H1 (cell line): Measurements from ENCODE around the gene SPATA32. TPM values are rescaled to one million over a fixed set of nuclear protein-coding genes. Genes with fewer than 3 reads are reported as not detected.

ENCODE experiments used
- CTCF ChIA-PET: fragments of 300-600 bp; sonication (Branson Sonifier 250); formaldehyde crosslinking; loops from one replicate; lab custom pipeline; 2021; ENCODE audit not compliant: partially characterized antibody; lab: Charles Lee
- POLR2A ChIA-PET: fragments of 300-600 bp; sonication (Branson Sonifier 250); formaldehyde crosslinking; loops from one replicate; lab custom pipeline; 2021; ENCODE audit warnings: inconsistent platforms; ENCODE audit not compliant: partially characterized antibody; lab: Charles Lee
- DNase-seq, 2 experiments: peaks; one replicate each; pipeline versions ENCODE4 v3.0.0 to v3.0.0-alpha.2; 2010 to 2022; ENCODE audit warnings: low spot score in 2 of 2, low read depth in 1 of 2, mixed read lengths in 1 of 2
- FAIRE-seq: peaks from 2 replicates; lab custom pipeline; 2011; peaks lifted over from hg19 to GRCh38; lab: Jason Lieb, UNC
- H2AFZ ChIP-seq: 2 replicates; pipeline ENCODE4 v1.8.1; 2012; ENCODE audit warnings: low read length, inconsistent platforms
- H2AK5ac ChIP-seq: 2 replicates; pipeline ENCODE4 v1.6.1; 2013; ENCODE audit warnings: low read depth, low read length
- H2BK120ac ChIP-seq: replicated peaks from 2 replicates; pipeline ENCODE3; 2013; ENCODE audit warnings: low read depth, low read length, inconsistent platforms
- H2BK12ac ChIP-seq: 2 replicates; pipeline ENCODE4 v1.6.1; 2013; ENCODE audit warnings: low read depth, low read length
- H2BK15ac ChIP-seq: 2 replicates; pipeline ENCODE4 v1.6.1; 2013; ENCODE audit warnings: low read length
- H2BK20ac ChIP-seq: 2 replicates; pipeline ENCODE4 v1.6.1; 2013; ENCODE audit warnings: low read length
- H2BK5ac ChIP-seq: 2 replicates; pipeline ENCODE4 v1.6.1; 2013; ENCODE audit warnings: low read depth, low read length
- H3K14ac ChIP-seq: 2 replicates; pipeline ENCODE4 v1.6.1; 2013; ENCODE audit warnings: inconsistent platforms; ENCODE audit not compliant: insufficient read length
- H3K18ac ChIP-seq: 2 replicates; pipeline ENCODE4 v1.6.1; 2013; ENCODE audit warnings: low read length; ENCODE audit errors: extremely low read depth
- H3K23ac ChIP-seq: 2 replicates; pipeline ENCODE4 v1.6.1; 2013; ENCODE audit warnings: inconsistent platforms; ENCODE audit not compliant: insufficient read length
- H3K23me2 ChIP-seq: 2 replicates; pipeline ENCODE4 v1.6.1; 2013; ENCODE audit warnings: low read depth, low read length
- H3K27ac ChIP-seq: 2 replicates; pipeline ENCODE4 v1.6.1; 2011; ENCODE audit warnings: low read depth, low read length, inconsistent platforms
- H3K27me3 ChIP-seq, 4 experiments: replicated peaks in 1 of 4; 1 replicate in 1 of 4; 2 replicates in 3 of 4; pipeline versions ENCODE4 v1.6.1 to v1.8.1; 2011 to 2013; ENCODE audit warnings: low read length in 3 of 4, mild to moderate bottlenecking in 3 of 4, inconsistent platforms in 2 of 4, mixed read lengths in 2 of 4, moderate library complexity in 1 of 4; ENCODE audit not compliant: control insufficient read depth in 3 of 4, insufficient read depth in 3 of 4; ENCODE audit errors: extremely low read depth in 1 of 4
- H3K36me3 ChIP-seq, 4 experiments: 2 replicates each; pipeline versions ENCODE4 v1.6.1 to v1.8.1; 2011 to 2013; ENCODE audit warnings: mild to moderate bottlenecking in 4 of 4, low read length in 3 of 4, moderate library complexity in 2 of 4, control low read depth in 1 of 4, inconsistent platforms in 1 of 4; ENCODE audit not compliant: insufficient read depth in 4 of 4, control insufficient read depth in 2 of 4
- H3K4ac ChIP-seq: replicated peaks from 2 replicates; pipeline ENCODE3; 2013; ENCODE audit warnings: low read length, low read depth, mixed read lengths, inconsistent platforms; ENCODE audit not compliant: insufficient read length
- H3K4me1 ChIP-seq, 4 experiments: replicated peaks in 1 of 4; 1 replicate in 1 of 4; 2 replicates in 3 of 4; pipeline versions ENCODE4 v1.6.1 to v1.8.1; 2011 to 2013; ENCODE audit warnings: low read length in 3 of 4, inconsistent platforms in 2 of 4, mixed read lengths in 1 of 4; ENCODE audit not compliant: insufficient read depth in 4 of 4, control insufficient read depth in 3 of 4
- H3K4me2 ChIP-seq, 2 experiments: 2 replicates each; pipeline versions ENCODE4 v1.6.1 to v1.8.1; 2011 to 2013; ENCODE audit warnings: low read depth in 2 of 2, low read length in 2 of 2, control low read depth in 1 of 2, inconsistent platforms in 1 of 2, mild to moderate bottlenecking in 1 of 2; ENCODE audit not compliant: insufficient read depth in 1 of 2
- H3K4me3 ChIP-seq, 4 experiments: fragments of 200-600, 300-600 bp in 1 of 4; sonication (generic), shearing (Covaris generic), sonication (Bioruptor Twin) in 1 of 4; 2 replicates each; pipeline versions ENCODE4 v1.5.1 to v1.8.1; 2011 to 2016; ENCODE audit warnings: low read length in 4 of 4, low read depth in 3 of 4, control low read depth in 2 of 4, inconsistent platforms in 2 of 4, mild to moderate bottlenecking in 2 of 4, mixed read lengths in 1 of 4, moderate library complexity in 1 of 4; ENCODE audit not compliant: insufficient read depth in 2 of 4; ENCODE audit errors: extremely low read depth in 1 of 4
- H3K56ac ChIP-seq: replicated peaks from 2 replicates; pipeline ENCODE3; 2013; ENCODE audit warnings: low read depth, mild to moderate bottlenecking, mixed read lengths, low read length, inconsistent platforms; ENCODE audit not compliant: insufficient read length
- H3K79me1 ChIP-seq: 2 replicates; pipeline ENCODE4 v1.6.1; 2013; ENCODE audit warnings: low read depth, low read length, control low read depth
- H3K79me2 ChIP-seq, 2 experiments: 2 replicates each; pipeline versions ENCODE4 v1.6.1 to v1.8.1; 2012 to 2013; ENCODE audit warnings: low read length in 2 of 2, mild to moderate bottlenecking in 2 of 2, inconsistent platforms in 1 of 2; ENCODE audit not compliant: insufficient read depth in 2 of 2, control insufficient read depth in 1 of 2
- H3K9ac ChIP-seq, 4 experiments: replicated peaks in 1 of 4; 1 replicate in 1 of 4; 2 replicates in 3 of 4; pipeline versions ENCODE4 v1.6.1 to v1.8.1; 2011 to 2013; ENCODE audit warnings: low read depth in 3 of 4, low read length in 3 of 4, control low read depth in 2 of 4, mild to moderate bottlenecking in 2 of 4, moderate library complexity in 2 of 4, inconsistent platforms in 1 of 4; ENCODE audit errors: extremely low read depth in 1 of 4
- H3K9me3 ChIP-seq, 2 experiments: 2 replicates each; pipeline versions ENCODE4 v1.6.1 to v1.8.1; 2012 to 2013; ENCODE audit warnings: mild to moderate bottlenecking in 2 of 2, moderate library complexity in 2 of 2, control low read depth in 1 of 2, inconsistent platforms in 1 of 2, low read depth in 1 of 2, low read length in 1 of 2, mixed read lengths in 1 of 2; ENCODE audit not compliant: insufficient read depth in 2 of 2
- H4K20me1 ChIP-seq, 2 experiments: replicated peaks in 1 of 2; 2 replicates each; pipeline versions ENCODE3 to v1.8.1; 2011 to 2013; ENCODE audit warnings: inconsistent platforms in 2 of 2, low read length in 2 of 2, mild to moderate bottlenecking in 1 of 2; ENCODE audit not compliant: insufficient read depth in 2 of 2, control insufficient read depth in 1 of 2
- H4K5ac ChIP-seq: 2 replicates; pipeline ENCODE4 v1.6.1; 2013; ENCODE audit warnings: low read length, low read depth, mixed read lengths, inconsistent platforms; ENCODE audit not compliant: insufficient read length
- H4K8ac ChIP-seq: 2 replicates; pipeline ENCODE4 v1.8.0; 2013; ENCODE audit warnings: mild to moderate bottlenecking, moderate library complexity, low read length, inconsistent platforms; ENCODE audit not compliant: insufficient read depth; ENCODE audit errors: extremely low read depth
- H4K91ac ChIP-seq: replicated peaks from 2 replicates; pipeline ENCODE3; 2013; ENCODE audit warnings: low read length, mixed read lengths, inconsistent platforms; ENCODE audit not compliant: insufficient read length
- ASH2L ChIP-seq: fragments of 200-600, 300-600 bp; sonication (generic); IDR thresholded peaks from one replicate; pipeline ENCODE4 v1.7.1; 2017; ENCODE audit warnings: low read length
- ATF2 ChIP-seq: IDR thresholded peaks from 2 replicates; pipeline ENCODE4 v1.6.1; 2012; ENCODE audit warnings: low read length, inconsistent platforms
- CBX8 ChIP-seq: fragments of 300-800, 300-1000 bp; sonication (generic); IDR thresholded peaks from 2 replicates; pipeline ENCODE4 v1.7.1; 2016; ENCODE audit warnings: low read depth, low read length, borderline replicate concordance
- NANOG ChIP-seq: IDR thresholded peaks from 2 replicates; pipeline ENCODE4 v1.6.1; 2011; ENCODE audit warnings: low read length, low read depth, mild to moderate bottlenecking, inconsistent platforms; ENCODE audit not compliant: insufficient read depth, poor library complexity, severe bottlenecking
- RAD21 ChIP-seq, 2 experiments: IDR thresholded peaks in 1 of 2; conservative IDR thresholded peaks in 1 of 2; 2 replicates each; pipeline ENCODE4 v1.6.1; 2011; ENCODE audit warnings: low read depth in 2 of 2, low read length in 2 of 2, improper control_type of control experiment in 1 of 2, inconsistent platforms in 1 of 2, mild to moderate bottlenecking in 1 of 2, moderate library complexity in 1 of 2
- SRF ChIP-seq: IDR thresholded peaks from 2 replicates; pipeline ENCODE4 v1.6.1; 2011; ENCODE audit warnings: mild to moderate bottlenecking, low read depth, low read length, moderate library complexity
- TCF12 ChIP-seq: IDR thresholded peaks from 2 replicates; pipeline ENCODE4 v1.6.1; 2011; ENCODE audit warnings: low read depth, mild to moderate bottlenecking, low read length
- ZNF274 ChIP-seq: IDR thresholded peaks from 2 replicates; pipeline ENCODE4 v1.7.0; 2012; ENCODE audit warnings: low read length, borderline replicate concordance; ENCODE audit errors: extremely low read depth
- WGBS, 2 experiments: shearing (Covaris generic) in 1 of 2; methylation state at CpG; one replicate each; pipeline versions ENCODE4 v1.1.6 to v1.1.7; 2013 to 2015; ENCODE audit warnings: low lambda C conversion rate in 2 of 2, mixed read lengths in 2 of 2, inconsistent platforms in 1 of 2, low coverage in 1 of 2, missing lambda C conversion rate in 1 of 2; ENCODE audit not compliant: insufficient replicate concordance in 2 of 2, insufficient coverage in 1 of 2, insufficient read length in 1 of 2; ENCODE audit errors: extremely low coverage in 1 of 2, missing lambda C conversion rate in 1 of 2; 5-methylcytosine and 5-hydroxymethylcytosine counted together
- polyA plus RNA-seq, 7 experiments: library from polyadenylated mRNA; depleted of rRNA in 3 of 7; stranded (reverse) in 5 of 7; unstranded in 2 of 7; fragments of >200 nt in 5 of 7; fragments of 200-250 nt in 2 of 7; gene quantifications; 1 replicate in 5 of 7; 2 replicates in 1 of 7; 4 replicates in 1 of 7; pipeline versions ENCODE4 v1.2.1 to v1.2.3, GENCODE V29; 2011 to 2013; ENCODE audit warnings: missing spikeins in 2 of 7, mixed read lengths in 2 of 7
- total RNA-seq: library from RNA; stranded (reverse); fragmentation: NEBNext Ultra II Directional; extraction: Animal tissue kit (Norgen Biotek cat#: 25700); gene quantifications from 2 replicates; pipeline ENCODE4 v1.2.1, GENCODE V29; 2021

The SPATA32 gene
- total and polyA plus RNA-seq, 2 of the 8 experiments (the other 6 are each of a cell fraction or from before 2014, with no cell fraction given): 0.24 TPM; not detected in 1

GRCh38 chr17:45251931-45252330 is 10.0 kb downstream of the SPATA32 start:
- H4K8ac ChIP-seq: no peak overlapping the region
- H3K14ac ChIP-seq: no peak overlapping the region
- no peak overlapping the region for H3K23ac ChIP-seq
- no peak overlapping the region for H2BK120ac ChIP-seq
- H4K91ac ChIP-seq: no peak overlapping the region
- no peak overlapping the region for H3K4me3 ChIP-seq
- H3K4me1 ChIP-seq: peaks cover 3 to 19% (median 11%) of the 10 kb centered on the region in 4 experiments
- TF ChIP-seq ASH2L (no peak), TCF12 (no peak), ATF2 (no peak), SRF (no peak), CBX8 (no peak), ZNF274 (no peak), NANOG (no peak), RAD21 (IDR thresholded peaks at IDR 0.05 in 1 of 2, conservative IDR thresholded peaks at IDR 0.05 in 1 of 2; ENCODE audit: low read depth in 2 of 2, low read length in 2 of 2) (no peak)
- peaks cover 0 to 5% (median 1%) of the 10 kb centered on the region in 4 experiments; a peak in 3 of 8 replicates for H3K36me3 ChIP-seq
- ChIA-PET CTCF (interaction anchor here (0.6 to 21.3 kb wide), 3 partner anchors 17 to 1446 kb away, joined by 3 to 362 read pairs (median 4); no protein-coding TSS in a partner anchor), POLR2A (interaction anchor here (5.7 kb wide), 1 partner anchor 14 kb away, joined by 16 read pairs; no protein-coding TSS in a partner anchor)
- H4K20me1 ChIP-seq: no peaks in the 10 kb centered on the region
- no peaks in the 10 kb centered on the region for H3K27me3 ChIP-seq
- no peak overlapping the region for H3K18ac ChIP-seq
- H3K27ac ChIP-seq: no peak overlapping the region
- no peak overlapping the region for H2BK5ac ChIP-seq
- DNase-seq (no peak), FAIRE-seq (no peak)
- H3K9me3 ChIP-seq: no peaks in the 10 kb centered on the region
- H4K5ac ChIP-seq: no peak overlapping the region
- no peak overlapping the region for H2BK12ac ChIP-seq
- H3K9ac ChIP-seq: no peak overlapping the region
- no peak overlapping the region for H2BK15ac ChIP-seq
- no peak overlapping the region for H2AK5ac ChIP-seq
- H2BK20ac ChIP-seq: no peak overlapping the region
- peaks cover 0 to 7% of the 10 kb centered on the region in 2 experiments; a peak in 1 of 4 replicates for H3K79me2 ChIP-seq
- H3K4ac ChIP-seq: no peak overlapping the region
- no peak overlapping the region for H2AFZ ChIP-seq
- peaks cover 9% of the 10 kb centered on the region for H3K79me1 ChIP-seq
- WGBS, 2 experiments: 90% methylated on average over 7 of the region's 7 CpGs; no CpG with 5 or more reads in 1 of the 2 experiments
- peaks cover 5% of the 10 kb centered on the region; the same call in 1 of the 2 replicates for H3K23me2 ChIP-seq
- no peak overlapping the region for H3K56ac ChIP-seq
- H3K4me2 ChIP-seq: no peak overlapping the region
